IMR-90 (cell line): ENCODE data around the gene MCM8.
"Not testable (repeated sequence)": the region's sequence is repeated elsewhere in the genome, so short reads cannot be mapped to it uniquely, and the experiment has no call there.

ENCODE experiments used
- CEBPB ChIP-seq: IDR thresholded peaks from 2 replicates; pipeline ENCODE4 v1.6.1; 2012; ENCODE audit warnings: low read depth, low read length, improper control_type of control experiment
- CHD1 ChIP-seq: IDR thresholded peaks from 2 replicates; pipeline ENCODE4 v1.6.1; 2012; ENCODE audit warnings: low read depth, low read length, improper control_type of control experiment
- MAFK ChIP-seq: IDR thresholded peaks from 2 replicates; pipeline ENCODE4 v1.6.1; 2012; ENCODE audit warnings: low read depth, low read length, improper control_type of control experiment
- MAZ ChIP-seq: IDR thresholded peaks from 2 replicates; pipeline ENCODE4 v1.6.1; 2012; ENCODE audit warnings: low read depth, mild to moderate bottlenecking, low read length, improper control_type of control experiment, moderate library complexity, borderline replicate concordance
- POLR2A ChIP-seq: IDR thresholded peaks from 2 replicates; pipeline ENCODE4 v1.6.1; 2012; ENCODE audit warnings: mild to moderate bottlenecking, low read depth, low read length
- RAD21 ChIP-seq: IDR thresholded peaks from 2 replicates; pipeline ENCODE4 v1.6.1; 2012; ENCODE audit warnings: low read length, improper control_type of control experiment
- TF ChIP-seq, protein P1 (sequence below): conservative IDR thresholded peaks from 2 replicates; pipeline ENCODE4 v1.5.1; 2012; ENCODE audit warnings: mild to moderate bottlenecking, low read depth, low read length, improper control_type of control experiment
- TF ChIP-seq, protein P2 (sequence below): fragments of 150-350 bp; IDR thresholded peaks from 2 replicates; pipeline ENCODE4 v1.6.1; 2016; ENCODE audit warnings: low read depth, mild to moderate bottlenecking, low read length, moderate library complexity, borderline replicate concordance

DNA sequence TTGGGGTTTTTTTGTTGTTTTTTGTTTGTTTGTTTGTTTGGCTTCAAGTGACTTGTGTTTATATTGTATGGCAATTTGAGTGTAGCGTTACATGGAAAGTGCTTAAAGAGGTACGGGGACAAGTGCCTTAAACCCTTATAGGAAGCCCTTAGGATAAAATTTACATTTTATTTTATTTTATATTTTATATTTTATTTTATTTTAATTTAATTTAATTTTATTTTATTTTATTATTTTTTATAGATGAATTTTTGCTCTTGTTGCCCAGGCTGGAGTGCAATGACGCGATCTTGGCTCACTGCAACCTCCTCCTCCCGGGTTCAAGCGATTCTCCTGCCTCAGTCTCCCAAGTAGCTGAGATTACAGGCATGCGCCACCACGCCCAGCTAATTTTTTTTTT is 82.5 kb downstream of the MCM8 start:
- not testable (repeated sequence) for TF ChIP-seq MAFK, POLR2A, CEBPB, MAZ, RAD21, CHD1
- TF ChIP-seq, protein P1, sequence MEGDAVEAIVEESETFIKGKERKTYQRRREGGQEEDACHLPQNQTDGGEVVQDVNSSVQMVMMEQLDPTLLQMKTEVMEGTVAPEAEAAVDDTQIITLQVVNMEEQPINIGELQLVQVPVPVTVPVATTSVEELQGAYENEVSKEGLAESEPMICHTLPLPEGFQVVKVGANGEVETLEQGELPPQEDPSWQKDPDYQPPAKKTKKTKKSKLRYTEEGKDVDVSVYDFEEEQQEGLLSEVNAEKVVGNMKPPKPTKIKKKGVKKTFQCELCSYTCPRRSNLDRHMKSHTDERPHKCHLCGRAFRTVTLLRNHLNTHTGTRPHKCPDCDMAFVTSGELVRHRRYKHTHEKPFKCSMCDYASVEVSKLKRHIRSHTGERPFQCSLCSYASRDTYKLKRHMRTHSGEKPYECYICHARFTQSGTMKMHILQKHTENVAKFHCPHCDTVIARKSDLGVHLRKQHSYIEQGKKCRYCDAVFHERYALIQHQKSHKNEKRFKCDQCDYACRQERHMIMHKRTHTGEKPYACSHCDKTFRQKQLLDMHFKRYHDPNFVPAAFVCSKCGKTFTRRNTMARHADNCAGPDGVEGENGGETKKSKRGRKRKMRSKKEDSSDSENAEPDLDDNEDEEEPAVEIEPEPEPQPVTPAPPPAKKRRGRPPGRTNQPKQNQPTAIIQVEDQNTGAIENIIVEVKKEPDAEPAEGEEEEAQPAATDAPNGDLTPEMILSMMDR = not testable (repeated sequence)
- TF ChIP-seq, protein P2, sequence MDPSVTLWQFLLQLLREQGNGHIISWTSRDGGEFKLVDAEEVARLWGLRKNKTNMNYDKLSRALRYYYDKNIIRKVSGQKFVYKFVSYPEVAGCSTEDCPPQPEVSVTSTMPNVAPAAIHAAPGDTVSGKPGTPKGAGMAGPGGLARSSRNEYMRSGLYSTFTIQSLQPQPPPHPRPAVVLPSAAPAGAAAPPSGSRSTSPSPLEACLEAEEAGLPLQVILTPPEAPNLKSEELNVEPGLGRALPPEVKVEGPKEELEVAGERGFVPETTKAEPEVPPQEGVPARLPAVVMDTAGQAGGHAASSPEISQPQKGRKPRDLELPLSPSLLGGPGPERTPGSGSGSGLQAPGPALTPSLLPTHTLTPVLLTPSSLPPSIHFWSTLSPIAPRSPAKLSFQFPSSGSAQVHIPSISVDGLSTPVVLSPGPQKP = not testable (repeated sequence)
